GM23248 (cell line): Measurements from ENCODE around the gene DYNLRB1. TPM values are rescaled to one million over a fixed set of nuclear protein-coding genes. Genes with fewer than 3 reads are reported as not detected.

Experiments used
- DNase-seq: peaks from one replicate; pipeline ENCODE4 v3.0.0-alpha.2; 2015
- H2AFZ ChIP-seq: fragments of 200-600 bp; sonication (generic); 2 replicates; pipeline ENCODE4 v1.6.1; 2016; ENCODE audit warnings: antibody characterized with exemption
- H3F3A ChIP-seq: fragments of 200-600 bp; sonication (generic); 2 replicates; pipeline ENCODE4 v1.6.1; 2016; ENCODE audit warnings: mild to moderate bottlenecking, antibody characterized with exemption, mixed run types; ENCODE audit not compliant: insufficient read depth
- H3K27ac ChIP-seq: fragments of 200-600 bp; sonication (generic); 2 replicates; pipeline ENCODE4 v1.5.1; 2016; ENCODE audit warnings: mild to moderate bottlenecking
- H3K27me3 ChIP-seq: fragments of 200-600 bp; sonication (generic); replicated peaks from 2 replicates; pipeline ENCODE4 v1.6.1; 2016; ENCODE audit warnings: mild to moderate bottlenecking; ENCODE audit not compliant: insufficient read depth
- H3K36me3 ChIP-seq: fragments of 200-600 bp; sonication (generic); 2 replicates; pipeline ENCODE4 v1.6.1; 2016; ENCODE audit warnings: low read depth, mild to moderate bottlenecking
- H3K4me1 ChIP-seq: fragments of 200-600 bp; sonication (generic); 2 replicates; pipeline ENCODE4 v1.6.1; 2016; ENCODE audit warnings: mild to moderate bottlenecking; ENCODE audit not compliant: insufficient read depth
- H3K4me2 ChIP-seq: fragments of 200-600 bp; sonication (generic); one replicate; pipeline ENCODE4 v1.6.1; 2016; ENCODE audit warnings: mild to moderate bottlenecking; ENCODE audit not compliant: unreplicated experiment
- H3K4me3 ChIP-seq: fragments of 200-600 bp; sonication (generic); 2 replicates; pipeline ENCODE4 v1.5.1; 2016; ENCODE audit warnings: mild to moderate bottlenecking
- H3K79me2 ChIP-seq: fragments of 200-600 bp; sonication (generic); 2 replicates; pipeline ENCODE4 v1.6.1; 2016; ENCODE audit warnings: mild to moderate bottlenecking; ENCODE audit not compliant: insufficient read depth
- H3K9ac ChIP-seq: fragments of 200-600 bp; sonication (generic); 2 replicates; pipeline ENCODE4 v1.6.1; 2016; ENCODE audit warnings: mild to moderate bottlenecking
- H3K9me2 ChIP-seq: fragments of 200-600 bp; sonication (generic); 2 replicates; pipeline ENCODE4 v1.6.1; 2016; ENCODE audit warnings: mixed run types, mild to moderate bottlenecking, moderate library complexity; ENCODE audit not compliant: insufficient read depth
- H3K9me3 ChIP-seq: fragments of 200-600 bp; sonication (generic); one replicate; pipeline ENCODE4 v1.6.1; 2017; ENCODE audit warnings: low read depth
- H4K20me1 ChIP-seq: fragments of 200-600 bp; sonication (generic); 2 replicates; pipeline ENCODE4 v1.6.0; 2016; ENCODE audit not compliant: insufficient read depth
- EZH2 ChIP-seq: fragments of 200-600 bp; sonication (generic); IDR thresholded peaks from 2 replicates; pipeline ENCODE4 v1.6.1; 2018; ENCODE audit warnings: antibody characterized with exemption, mild to moderate bottlenecking; ENCODE audit not compliant: insufficient read depth, poor library complexity, severe bottlenecking
- EZH2phosphoT487 ChIP-seq: fragments of 200-600 bp; sonication (generic); IDR thresholded peaks from 2 replicates; pipeline ENCODE4 v1.6.1; 2018; ENCODE audit warnings: antibody characterized with exemption, moderate library complexity, mild to moderate bottlenecking, low read depth; ENCODE audit not compliant: insufficient read depth
- WGBS, 2 experiments: methylation state at CpG; one replicate each; pipeline ENCODE4 v1.1.6; 2015 to 2017; ENCODE audit warnings: low lambda C conversion rate in 2 of 2, low coverage in 1 of 2; ENCODE audit errors: missing lambda C conversion rate in 2 of 2; 5-methylcytosine and 5-hydroxymethylcytosine counted together
- in situ Hi-C: fragments of 300-500 bp; cut with MboI; formaldehyde crosslinking; loops from 2 replicates; pipeline ENCODE4 v1.15.0; 2020
- polyA plus RNA-seq: library from polyadenylated mRNA; unstranded; fragments of >200 nt; fragmentation: Nextera tagmentation; extraction: Ambion mirVana; gene quantifications from 2 replicates; pipeline ENCODE4 v1.2.1, GENCODE V29; 2016
- total RNA-seq: library from RNA; depleted of rRNA; stranded (reverse); fragments of >200 nt; shearing (Covaris generic); gene quantifications from 2 replicates; pipeline ENCODE4 v1.2.3, GENCODE V29; 2014

The DYNLRB1 gene
- total and polyA plus RNA-seq, 2 experiments from 2014 or later: 100 to 279 TPM

DNA sequence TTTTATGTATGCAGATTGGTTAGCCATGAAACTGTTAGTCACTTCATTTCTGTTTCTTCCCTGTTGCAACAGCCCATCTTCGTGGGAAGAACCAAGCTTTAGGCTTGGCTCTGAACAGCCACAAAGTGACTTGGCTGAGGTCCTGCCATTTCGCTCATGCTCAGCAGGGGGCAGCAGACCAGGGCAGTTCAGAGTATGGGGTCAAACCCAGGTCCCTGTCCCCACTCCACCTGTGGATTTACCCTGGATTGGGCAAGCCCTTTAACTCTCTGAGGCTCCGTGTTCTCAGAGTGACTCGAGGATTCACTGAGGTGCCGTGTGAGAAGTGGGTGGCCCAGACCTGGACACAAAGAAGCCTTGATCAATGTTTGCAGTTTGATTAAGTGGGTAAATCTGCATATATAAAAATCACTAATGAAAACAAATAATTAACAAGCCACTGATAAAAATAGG is 22.5 kb downstream of the DYNLRB1 start:
- no peak for TF ChIP-seq EZH2phosphoT487
- TF ChIP-seq EZH2: no peak
- Histone ChIP-seq H3K36me3 (peaks cover 46% of the 10 kb centered on the region), H4K20me1 (no peaks in the 10 kb centered on the region), H3K4me2 (no peak overlapping the region), H3K27me3 (no peaks in the 10 kb centered on the region), H3K27ac (peak overlapping the region; percentile 80), H3K9me2 (no peaks in the 10 kb centered on the region), H3K9me3 (no peaks in the 10 kb centered on the region), H2AFZ (no peak overlapping the region), H3K4me1 (peaks cover 4% of the 10 kb centered on the region; the same call in 1 of the 2 replicates), H3K9ac (peak overlapping the region; percentile 59; the same call in 1 of the 2 replicates), H3K4me3 (no peak overlapping the region), H3K79me2 (no peaks in the 10 kb centered on the region), H3F3A (peaks cover 10% of the 10 kb centered on the region; the same call in 1 of the 2 replicates)
- DNase-seq: peak; percentile 84
- in situ Hi-C loops: no loop called here
- WGBS, 2 experiments: 54 to 60% methylated on average over 5 of the region's 5 CpGs

DNA sequence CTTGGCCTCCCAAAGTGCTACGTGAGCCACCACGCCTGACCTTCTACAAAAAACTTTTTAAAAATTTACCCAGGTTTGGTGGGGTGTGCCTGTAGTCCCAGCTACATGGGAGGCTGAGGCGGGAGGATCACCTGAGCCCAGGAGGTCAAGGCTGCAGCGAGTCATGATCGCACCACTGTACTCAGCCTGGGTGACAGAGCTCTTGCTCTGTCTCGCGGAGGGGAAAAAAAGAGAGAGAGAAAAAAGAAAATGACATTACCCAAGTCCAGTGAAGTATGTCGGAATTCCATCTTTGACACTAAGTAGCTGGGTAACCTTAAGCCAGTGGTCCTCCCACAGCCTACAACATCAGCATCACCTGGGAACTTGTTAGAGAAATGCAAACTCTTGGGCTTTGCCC is 23.5 kb downstream of the DYNLRB1 start:
- H3K4me3 ChIP-seq: no peak overlapping the region
- no peaks in the 10 kb centered on the region for H3K27me3 ChIP-seq
- H3K4me1 ChIP-seq: peaks cover 4% of the 10 kb centered on the region; the same call in 1 of the 2 replicates
- in situ Hi-C loops: no loop called here
- H2AFZ ChIP-seq: no peak overlapping the region
- no peak overlapping the region for H3K4me2 ChIP-seq
- TF ChIP-seq EZH2 (no peak), EZH2phosphoT487 (no peak)
- DNase-seq: no peak
- peaks cover 13% of the 10 kb centered on the region; the same call in 1 of the 2 replicates for H3F3A ChIP-seq
- H3K9me2 ChIP-seq: no peaks in the 10 kb centered on the region
- H3K36me3 ChIP-seq: peaks cover 38% of the 10 kb centered on the region
- no peak overlapping the region for H3K9ac ChIP-seq
- H4K20me1 ChIP-seq: no peaks in the 10 kb centered on the region
- no peaks in the 10 kb centered on the region for H3K79me2 ChIP-seq
- no peak overlapping the region for H3K27ac ChIP-seq
- WGBS, 2 experiments: 96 to 97% methylated on average over 8 of the region's 8 CpGs
- no peaks in the 10 kb centered on the region for H3K9me3 ChIP-seq

DNA sequence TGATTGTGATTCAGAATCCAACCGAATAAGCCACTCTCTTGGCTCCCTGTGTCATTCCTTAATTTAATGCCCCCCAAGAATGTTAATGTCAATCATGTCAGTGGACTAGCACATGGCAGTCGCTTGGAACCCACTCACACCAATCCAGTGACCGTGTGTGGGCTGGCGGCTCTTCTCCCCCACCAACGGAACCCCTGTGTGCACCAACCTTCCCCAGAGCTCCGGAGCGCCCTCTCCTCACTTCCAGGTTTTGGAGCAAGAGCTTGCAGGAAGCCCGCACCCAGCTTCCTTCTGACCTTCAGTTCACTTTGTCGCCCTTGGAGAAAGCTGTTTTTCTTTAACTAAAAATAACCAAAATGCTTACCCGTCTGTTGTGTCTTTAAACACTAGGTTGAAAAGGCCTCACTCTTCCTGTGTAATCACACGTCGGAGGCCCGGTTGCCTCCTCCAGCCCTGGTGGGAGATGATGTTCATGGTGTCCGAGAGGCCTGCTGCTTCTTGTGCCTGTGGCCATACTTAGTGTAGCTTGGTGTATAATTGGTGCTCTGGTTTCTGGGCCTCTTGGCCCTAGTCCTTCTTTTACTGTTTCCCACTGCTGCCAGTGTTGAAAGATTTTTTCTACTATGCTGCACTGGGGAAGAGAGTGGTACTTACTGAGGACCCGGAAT is 24.5 kb downstream of the DYNLRB1 start:
- no peaks in the 10 kb centered on the region for H3K9me3 ChIP-seq
- in situ Hi-C loops: no loop called here
- H3K4me1 ChIP-seq: peaks cover 4% of the 10 kb centered on the region; the same call in 1 of the 2 replicates
- H3K4me3 ChIP-seq: no peak overlapping the region
- no peaks in the 10 kb centered on the region for H4K20me1 ChIP-seq
- 90 to 91% methylated on average over 15 of the region's 15 CpGs for WGBS, 2 experiments
- no peaks in the 10 kb centered on the region for H3K9me2 ChIP-seq
- H2AFZ ChIP-seq: no peak overlapping the region
- H3K9ac ChIP-seq: no peak overlapping the region
- TF ChIP-seq EZH2phosphoT487 (no peak), EZH2 (no peak)
- no peaks in the 10 kb centered on the region for H3K79me2 ChIP-seq
- no peak overlapping the region for H3K4me2 ChIP-seq
- no peaks in the 10 kb centered on the region for H3K27me3 ChIP-seq
- no peak for DNase-seq
- H3F3A ChIP-seq: peaks cover 13% of the 10 kb centered on the region; the same call in 1 of the 2 replicates
- no peak overlapping the region for H3K27ac ChIP-seq
- H3K36me3 ChIP-seq: peaks cover 28% of the 10 kb centered on the region

DNA sequence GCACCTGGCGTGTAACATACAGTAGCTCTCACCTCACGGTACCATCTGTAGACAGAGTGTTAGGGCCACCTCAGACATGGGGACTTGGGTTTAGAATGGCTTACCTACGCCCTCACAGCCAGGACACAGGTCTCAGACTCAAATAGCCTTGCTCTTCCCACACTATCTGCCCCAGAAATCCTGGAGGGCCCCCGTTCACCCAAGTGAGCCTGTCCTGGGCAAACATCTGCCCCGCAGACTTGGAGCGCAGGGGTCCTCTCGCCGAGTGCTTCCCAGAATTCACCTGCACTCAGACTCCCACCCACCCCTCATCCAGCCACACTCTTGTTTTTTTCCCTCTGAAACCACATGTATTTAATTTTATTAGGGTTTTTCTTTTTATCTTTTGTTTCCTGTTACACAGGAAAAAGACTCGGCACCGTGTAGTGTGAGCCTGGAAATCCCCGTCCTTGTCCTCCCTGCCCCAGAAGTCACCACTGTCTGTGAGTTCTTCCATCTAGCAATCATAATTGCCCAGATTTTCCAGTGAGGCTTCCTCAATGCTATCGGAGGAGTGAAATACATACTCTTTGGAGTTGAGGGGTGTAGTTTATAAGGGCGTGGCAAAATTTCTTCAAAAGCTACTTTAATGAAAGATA is 25.2 kb downstream of the DYNLRB1 start:
- no peak for DNase-seq
- Histone ChIP-seq H3K4me3 (no peak overlapping the region), H3K9me2 (no peaks in the 10 kb centered on the region), H4K20me1 (no peaks in the 10 kb centered on the region), H3K27ac (no peak overlapping the region), H2AFZ (no peak overlapping the region), H3K79me2 (no peaks in the 10 kb centered on the region), H3K36me3 (peaks cover 21% of the 10 kb centered on the region), H3K4me2 (no peak overlapping the region), H3K9me3 (no peaks in the 10 kb centered on the region), H3K4me1 (peaks cover 4% of the 10 kb centered on the region; the same call in 1 of the 2 replicates), H3K9ac (no peak overlapping the region), H3K27me3 (no peaks in the 10 kb centered on the region), H3F3A (peaks cover 13% of the 10 kb centered on the region; the same call in 1 of the 2 replicates)
- 90% methylated on average over 13 of the region's 13 CpGs for WGBS, 2 experiments
- TF ChIP-seq EZH2: no peak
- in situ Hi-C loops: no loop called here
